ENCODE data around the gene IFNGR2.
"Not testable (repeated sequence)": the region's sequence is repeated elsewhere in the genome, so short reads cannot be mapped to it uniquely, and the experiment has no call there.

IFNGR2 gene

DNA sequence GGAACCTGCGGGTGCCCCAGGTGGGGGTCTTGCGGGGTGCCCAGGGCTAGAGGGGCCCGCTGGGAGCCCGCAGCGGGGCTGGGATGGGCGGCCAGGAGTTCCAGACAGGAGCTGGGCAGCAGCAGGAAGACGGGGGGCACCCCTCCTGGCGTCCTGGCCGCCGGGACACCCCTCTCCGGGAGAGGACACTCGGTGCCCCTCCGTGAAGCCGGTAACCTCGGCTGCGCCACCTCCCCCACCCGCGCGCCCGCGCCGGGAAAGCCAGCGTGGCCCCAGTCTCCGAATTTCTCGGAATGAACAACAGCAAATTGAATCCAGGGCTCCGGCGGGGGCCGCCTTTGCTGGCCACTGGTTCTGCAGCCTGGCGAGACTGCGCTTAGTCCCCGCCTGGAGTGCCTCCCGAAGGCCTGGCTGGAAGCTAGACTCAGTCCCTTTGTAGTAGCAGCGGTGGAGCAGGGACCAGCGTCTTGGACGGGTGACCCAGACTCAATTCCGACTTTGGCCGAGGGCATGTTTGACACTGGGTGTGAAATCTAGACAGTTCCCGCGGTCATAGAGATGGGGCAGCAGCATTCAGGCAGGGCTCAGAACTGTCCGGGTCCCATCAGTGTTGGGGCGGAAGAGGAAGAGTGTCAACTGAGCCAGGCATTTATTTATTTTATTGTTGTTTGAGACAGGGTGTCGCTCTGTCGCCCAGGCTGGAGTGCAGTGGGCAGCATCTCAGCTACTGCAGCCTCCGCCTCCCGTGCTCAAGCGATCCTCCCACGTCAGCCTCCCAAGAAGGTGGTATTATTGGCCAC, 773 bp downstream of the IFNGR2 start:
- no peak for DNase-seq

DNA sequence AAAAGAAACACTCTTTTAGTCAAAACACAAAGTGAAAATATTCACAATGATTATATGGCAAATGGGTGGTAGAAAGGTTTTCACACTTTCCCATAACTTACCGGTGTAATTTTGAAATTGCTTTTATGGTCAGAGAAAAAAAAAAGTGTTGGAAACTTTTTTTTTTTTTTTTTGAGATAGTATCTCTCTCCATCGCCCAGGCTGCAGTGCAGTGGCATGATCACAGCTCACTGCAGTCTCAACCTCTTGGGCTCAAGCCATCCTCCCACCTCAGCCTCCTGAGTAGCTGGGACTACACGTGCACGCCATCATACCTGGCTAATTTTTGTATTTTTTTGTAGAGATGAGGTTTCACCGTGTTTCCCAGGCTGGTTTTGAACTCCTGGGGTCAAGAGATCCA, 3.3 kb downstream of the IFNGR2 start:
- DNase-seq, result no peak

- no peak for DNase-seq
These were observed 8.8 kb downstream of the IFNGR2 start for GRCh38 chr21:33411949-33412430.

DNA sequence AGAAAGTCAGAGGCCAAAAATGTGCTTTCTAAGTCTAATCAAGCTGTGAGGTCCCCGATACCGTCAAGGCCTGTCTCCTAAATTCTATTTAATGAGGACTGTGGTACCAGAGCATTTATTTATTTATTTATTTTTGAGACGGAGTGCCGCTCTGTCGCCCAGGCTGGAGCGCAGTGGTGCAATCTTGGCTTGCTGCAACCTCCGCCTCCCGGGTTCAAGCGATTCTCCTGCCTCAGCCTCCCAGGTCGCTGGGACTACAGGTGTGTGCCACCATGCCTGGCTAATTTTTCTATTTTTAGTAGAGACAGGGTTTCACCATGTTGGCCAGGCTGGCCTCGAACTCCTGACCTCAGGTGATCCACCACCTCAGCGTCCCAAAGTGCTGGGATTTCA, 9.2 kb downstream of the IFNGR2 start:
- not testable (repeated sequence) for DNase-seq

DNA sequence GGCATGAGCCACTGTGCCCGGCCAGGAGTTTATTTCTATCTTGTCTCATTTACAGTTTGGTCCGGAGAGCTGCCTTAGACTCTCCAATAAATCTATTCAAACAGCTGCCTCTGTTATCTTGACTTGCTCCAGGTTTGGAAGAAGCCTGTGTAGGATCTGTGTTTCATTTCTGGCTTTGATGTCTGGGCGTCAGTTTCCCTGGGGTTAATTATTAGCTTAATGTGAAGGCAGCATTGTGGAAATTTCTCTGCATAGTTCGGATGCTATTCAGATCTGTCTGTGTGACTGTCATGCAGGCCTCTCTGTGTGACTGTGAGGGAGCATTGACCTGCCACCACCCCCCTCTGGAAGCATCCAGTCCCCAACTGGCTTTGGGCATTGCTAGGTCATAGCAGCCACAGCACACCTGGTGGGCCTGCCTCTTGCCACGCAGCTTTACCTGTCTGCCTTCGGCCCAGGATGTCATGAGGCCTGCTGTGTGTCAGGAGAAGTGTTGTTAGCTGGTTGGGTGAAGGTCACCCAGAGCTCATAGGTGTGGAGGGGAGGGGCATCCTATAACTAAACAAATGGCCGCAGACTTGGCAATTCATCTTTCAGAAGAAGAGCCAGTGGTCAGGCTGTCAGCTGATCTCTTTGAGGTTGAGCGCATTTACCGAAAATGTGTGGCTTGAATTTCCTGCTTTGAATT, 9.8 kb downstream of the IFNGR2 start:
- DNase-seq, result no peak

GRCh38 chr21:33414068-33414467, 10.9 kb downstream of the IFNGR2 start:
- DNase-seq, result no peak

GRCh38 chr21:33414926-33415325, 11.7 kb downstream of the IFNGR2 start:
- DNase-seq, result no peak

GRCh38 chr21:33418691-33419090, 15.5 kb downstream of the IFNGR2 start:
- DNase-seq, result no peak

DNA sequence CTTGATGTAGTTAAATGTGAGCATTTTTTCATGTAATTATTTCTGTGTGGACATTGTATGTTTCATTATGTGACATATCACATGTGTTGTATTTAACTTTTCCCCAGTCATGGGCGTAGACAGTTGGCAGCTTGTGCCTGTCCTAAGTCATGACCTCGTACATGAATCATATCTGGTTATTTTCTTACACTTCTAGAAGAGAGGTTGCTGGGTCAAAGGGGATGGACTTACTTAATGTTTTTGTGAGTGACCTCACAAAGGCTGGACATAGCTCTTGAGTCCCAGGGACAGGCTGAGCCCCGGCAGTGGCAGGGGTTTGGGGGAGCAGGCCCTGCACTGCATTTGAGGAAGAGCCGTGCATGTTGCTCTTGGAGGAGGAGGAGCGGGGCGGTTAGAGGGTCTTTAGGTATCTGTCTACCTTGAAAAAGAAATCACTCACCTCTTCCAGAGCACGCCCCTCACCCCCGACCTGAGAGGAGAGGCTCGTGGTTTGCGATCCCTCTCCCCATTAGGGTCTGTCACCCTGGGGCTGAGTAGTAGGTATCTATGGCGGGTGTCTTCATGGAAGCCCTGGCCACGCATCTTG, 16.4 kb downstream of the IFNGR2 start:
- DNase-seq, result no peak

DNA sequence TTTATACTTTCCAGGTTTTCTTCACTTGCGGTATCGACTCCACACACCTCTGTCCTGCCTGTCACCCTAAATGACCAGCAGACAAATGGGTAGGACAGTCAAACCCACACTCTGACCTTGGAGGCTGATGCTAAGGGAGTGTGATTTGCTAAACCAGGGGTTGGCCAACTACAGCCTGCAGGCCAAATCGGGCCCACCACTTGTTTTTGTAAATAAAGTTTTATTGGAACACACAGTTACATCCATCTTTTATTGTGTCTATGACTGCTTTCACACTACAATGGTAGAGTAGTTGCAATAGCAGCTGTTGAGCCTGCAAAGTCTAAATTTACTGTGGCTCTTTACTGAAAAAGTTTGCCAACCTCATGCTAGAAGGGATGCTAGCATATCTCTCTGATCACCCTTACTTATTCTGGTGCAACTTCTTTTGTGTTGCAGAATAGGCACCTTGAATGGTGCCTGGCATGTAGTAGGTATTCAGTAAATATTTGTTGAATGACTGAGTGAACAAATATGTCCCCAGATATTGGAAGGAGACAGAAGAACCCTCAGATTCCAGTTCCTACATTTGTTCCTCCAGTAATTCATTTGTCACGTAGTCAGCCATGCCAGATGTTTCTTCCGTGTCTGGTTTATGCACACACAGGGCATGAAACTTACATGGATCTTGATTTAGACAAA, 18.6 kb downstream of the IFNGR2 start:
- DNase-seq, result no peak

DNA sequence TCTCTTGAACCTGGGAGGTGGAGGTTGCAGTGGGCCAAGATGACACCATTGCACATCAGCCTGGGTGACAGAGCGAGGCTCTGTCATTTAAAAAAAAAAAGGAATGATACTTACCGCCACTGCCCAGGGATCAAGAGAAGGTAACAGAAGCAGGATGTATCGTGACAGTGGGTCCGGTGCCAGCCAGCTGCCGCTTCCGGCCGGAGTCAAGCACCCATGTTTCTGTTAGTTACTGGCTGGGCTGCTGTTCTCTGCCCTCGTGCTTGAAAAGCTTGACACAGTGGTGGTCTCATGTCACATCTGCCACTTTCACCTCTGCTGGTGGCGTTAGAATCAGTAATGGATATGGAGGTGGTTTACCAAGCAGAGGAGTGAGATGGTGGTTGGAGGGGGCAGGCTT, 21.0 kb downstream of the IFNGR2 start:
- DNase-seq, result no peak

DNA sequence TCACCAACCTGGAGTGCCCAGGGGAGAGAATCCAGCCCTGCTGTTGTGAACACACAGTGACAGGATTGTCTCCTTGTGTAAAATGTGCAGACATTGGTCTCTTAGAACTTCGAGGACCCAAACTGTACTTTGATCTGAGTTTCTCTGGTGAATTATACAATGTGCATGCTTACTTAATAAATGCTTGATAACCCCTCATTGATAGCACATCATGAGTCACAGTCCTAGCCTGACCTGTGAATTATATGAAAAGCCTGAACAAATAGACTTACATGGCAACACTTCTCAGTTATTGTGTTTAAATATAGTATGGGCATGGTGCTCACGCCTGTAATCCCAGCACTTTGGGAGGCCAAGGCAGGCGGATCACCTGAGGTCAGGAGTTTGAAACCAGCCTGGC, 22.6 kb downstream of the IFNGR2 start:
- no peak for DNase-seq

DNA sequence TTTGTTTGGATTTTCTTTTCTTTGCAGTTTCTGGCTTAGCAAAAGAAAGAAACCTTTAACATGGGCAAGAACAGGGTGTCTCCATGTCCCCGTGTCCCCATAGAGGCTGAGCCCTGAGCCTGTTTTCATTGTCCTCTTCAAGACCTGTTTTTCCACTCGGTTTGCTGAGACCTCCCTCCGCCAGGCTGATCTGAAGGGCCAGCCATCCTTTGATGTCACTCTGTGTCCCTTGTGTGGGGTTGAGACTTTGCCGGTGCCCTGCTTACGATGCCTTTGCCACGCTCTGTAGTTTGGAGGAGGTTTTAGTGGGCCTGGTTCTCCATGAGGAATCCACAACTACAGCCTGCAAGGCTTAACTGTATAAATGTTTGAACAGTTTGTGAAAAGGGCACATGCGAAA, 23.8 kb downstream of the IFNGR2 start:
- DNase-seq, result no peak

GRCh38 chr21:33428669-33429068, 25.5 kb downstream of the IFNGR2 start:
- no peak for DNase-seq

- DNase-seq, result no peak
These were observed 27.6 kb downstream of the IFNGR2 start for GRCh38 chr21:33430858-33431257.

DNA sequence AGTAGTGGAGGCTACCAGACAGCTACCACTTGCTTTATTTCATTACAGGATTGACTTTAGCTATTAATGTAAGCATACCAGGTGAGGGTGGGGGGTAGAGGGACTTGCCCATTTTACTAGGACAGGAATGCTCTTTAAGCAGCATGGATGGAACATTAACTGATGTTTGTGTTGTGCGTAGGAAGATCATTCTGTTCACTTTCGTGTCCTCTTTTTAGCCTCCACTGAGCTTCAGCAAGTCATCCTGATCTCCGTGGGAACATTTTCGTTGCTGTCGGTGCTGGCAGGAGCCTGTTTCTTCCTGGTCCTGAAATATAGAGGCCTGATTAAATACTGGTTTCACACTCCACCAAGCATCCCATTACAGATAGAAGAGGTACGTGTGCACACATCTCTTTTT, 29.3 kb downstream of the IFNGR2 start:
- DNase-seq, result no peak

DNA sequence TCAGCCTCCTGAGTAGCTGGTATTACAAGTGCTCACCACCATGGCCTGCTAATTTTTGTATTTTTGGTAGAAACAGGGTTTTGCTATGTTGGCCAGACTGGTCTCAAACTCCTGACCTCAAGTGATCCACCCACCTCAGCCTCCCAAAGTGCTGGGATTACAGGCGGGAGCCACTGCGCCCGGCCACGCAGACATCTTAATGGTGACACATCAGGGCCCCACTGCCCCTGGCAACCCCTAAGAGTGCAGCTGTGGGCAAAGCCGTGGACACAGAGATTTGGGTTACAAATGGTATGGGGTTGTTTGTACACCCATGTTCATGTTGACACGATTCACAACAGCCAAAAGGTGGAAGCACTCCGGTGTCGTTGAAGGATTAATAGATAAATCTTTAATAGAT, 29.8 kb downstream of the IFNGR2 start:
- no peak for DNase-seq

- no peak for DNase-seq
These were observed 30.4 kb downstream of the IFNGR2 start for GRCh38 chr21:33433425-33434114.

DNA sequence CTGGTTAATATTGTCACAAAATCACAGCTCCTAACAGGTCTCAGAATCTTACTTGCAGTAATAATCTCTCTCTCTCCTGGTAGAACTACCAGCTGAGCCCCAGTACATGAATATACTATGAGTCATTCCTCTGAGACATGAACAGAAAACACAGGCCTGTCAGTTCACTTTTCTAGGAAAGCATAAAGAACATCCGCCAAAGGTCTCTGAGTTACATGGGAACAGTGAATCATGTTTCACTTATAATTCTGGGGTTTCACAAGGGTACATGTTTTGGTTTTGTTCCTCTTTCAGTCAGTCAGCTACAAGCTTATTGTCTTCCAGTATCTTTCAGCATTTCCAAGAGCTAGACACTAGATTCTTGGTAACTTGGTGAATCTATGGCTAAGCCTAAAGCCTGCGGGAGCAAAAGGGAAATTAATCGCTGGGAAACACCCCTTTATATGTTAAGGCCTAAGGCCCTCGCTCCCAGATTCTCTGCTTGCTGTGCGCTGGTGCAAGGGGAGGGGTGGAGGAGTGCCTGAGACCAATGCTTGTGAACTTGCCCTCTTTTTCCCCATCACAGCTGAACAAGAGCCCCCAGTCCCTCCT, 31.7 kb downstream of the IFNGR2 start:
- DNase-seq, result no peak

- DNase-seq, result no peak
These were observed 33.9 kb downstream of the IFNGR2 start for GRCh38 chr21:33437140-33437539.

GRCh38 chr21:33441489-33442477, 38.6 kb downstream of the IFNGR2 start:
- peak; percentile 77 for DNase-seq
